Transverse colon (tissue), 4 donors: Measurements from ENCODE around the gene LEPROT. TPM values are rescaled to one million over a fixed set of nuclear protein-coding genes. Genes with fewer than 3 reads are reported as not detected.

Experiments
- DNase-seq: peaks from one replicate; pipeline ENCODE4 v3.0.0-alpha.2; 2019
- H3K27ac ChIP-seq, 4 donors: fragments of 200-600 bp; sonication (generic); 2 replicates each; pipeline ENCODE4 v1.5.1; 2016 to 2018; ENCODE audit warnings: inconsistent platforms in 4 of 4
- H3K27me3 ChIP-seq: fragments of 200-600 bp; sonication (generic); 2 replicates; pipeline ENCODE4 v1.5.1; 2017; ENCODE audit warnings: inconsistent platforms
- H3K36me3 ChIP-seq, 4 donors: fragments of 200-600 bp; sonication (generic); 2 replicates each; pipeline ENCODE4 v1.5.1; 2017 to 2019; ENCODE audit warnings: inconsistent platforms in 4 of 4
- H3K4me1 ChIP-seq, 4 donors: fragments of 200-600 bp; sonication (generic); 2 replicates each; pipeline ENCODE4 v1.5.1; 2017 to 2020; ENCODE audit warnings: inconsistent platforms in 4 of 4
- H3K4me3 ChIP-seq, 4 donors: fragments of 200-600 bp; sonication (generic); 1 replicate in 1 of 4; 2 replicates in 3 of 4; pipeline versions ENCODE4 v1.5.1 to v1.6.1; 2017 to 2019; ENCODE audit warnings: inconsistent platforms in 4 of 4
- H3K9me3 ChIP-seq, 2 donors: fragments of 200-600 bp; sonication (generic); 2 replicates each; pipeline ENCODE4 v1.5.1; 2017 to 2019; ENCODE audit warnings: inconsistent platforms in 2 of 2
- EP300 ChIP-seq: sonication (generic); formaldehyde crosslinking; IDR thresholded peaks from one replicate; pipeline ENCODE4 v1.6.1; 2017; ENCODE audit warnings: antibody characterized with exemption, low read depth
- POLR2A ChIP-seq: fragments of 450-650 bp; IDR thresholded peaks from one replicate; pipeline ENCODE4 v1.6.1; 2016; ENCODE audit warnings: antibody characterized with exemption, mild to moderate bottlenecking, moderate library complexity
- POLR2AphosphoS5 ChIP-seq, 3 donors: sonication (generic); formaldehyde crosslinking; IDR thresholded peaks; one replicate each; pipeline ENCODE4 v1.6.1; 2016; ENCODE audit warnings: antibody characterized with exemption in 3 of 3
- WGBS, 2 donors: methylation state at CpG; one replicate each; pipeline ENCODE4 v1.1.5; 2018; ENCODE audit warnings: low coverage in 1 of 2; 5-methylcytosine and 5-hydroxymethylcytosine counted together
- in situ Hi-C, 4 donors: fragments of 200-750 bp; cut with MboI; loops; one replicate each; pipeline versions ENCODE4 v1.15.0 to v1.15.1; 2017; ENCODE audit warnings: low sequenced_read_pairs in 3 of 4, low pct_ligation_motif_present in 1 of 4, low pct_unique_long_range_greater_than_20kb in 1 of 4
- intact Hi-C: fragments of 100-400 bp; cut with DNase I; formaldehyde crosslinking; loops from one replicate; pipeline ENCODE4 v1.15.1; 2023; ENCODE audit warnings: low total_unique reads
- total RNA-seq, 4 donors: library from RNA; depleted of rRNA; stranded (reverse); fragments of >200 nt; gene quantifications; one replicate each; pipeline ENCODE4 v1.1.0, GENCODE V29; 2016
- TF ChIP-seq, protein P1 (sequence below), 5 experiments: fragments of 200-600 bp in 3 of 5; fragments of 450-650 bp in 2 of 5; sonication (generic) in 3 of 5; IDR thresholded peaks; 1 replicate in 2 of 5; 2 replicates in 3 of 5; pipeline ENCODE4 v1.5.1; 2016 to 2017; ENCODE audit warnings: antibody characterized with exemption in 5 of 5, inconsistent platforms in 3 of 5, mild to moderate bottlenecking in 2 of 5, moderate library complexity in 1 of 5

The LEPROT gene
- total RNA-seq, 4 donors from 2014 or later: 14.1 to 69.4 (median 36.6) TPM

DNA sequence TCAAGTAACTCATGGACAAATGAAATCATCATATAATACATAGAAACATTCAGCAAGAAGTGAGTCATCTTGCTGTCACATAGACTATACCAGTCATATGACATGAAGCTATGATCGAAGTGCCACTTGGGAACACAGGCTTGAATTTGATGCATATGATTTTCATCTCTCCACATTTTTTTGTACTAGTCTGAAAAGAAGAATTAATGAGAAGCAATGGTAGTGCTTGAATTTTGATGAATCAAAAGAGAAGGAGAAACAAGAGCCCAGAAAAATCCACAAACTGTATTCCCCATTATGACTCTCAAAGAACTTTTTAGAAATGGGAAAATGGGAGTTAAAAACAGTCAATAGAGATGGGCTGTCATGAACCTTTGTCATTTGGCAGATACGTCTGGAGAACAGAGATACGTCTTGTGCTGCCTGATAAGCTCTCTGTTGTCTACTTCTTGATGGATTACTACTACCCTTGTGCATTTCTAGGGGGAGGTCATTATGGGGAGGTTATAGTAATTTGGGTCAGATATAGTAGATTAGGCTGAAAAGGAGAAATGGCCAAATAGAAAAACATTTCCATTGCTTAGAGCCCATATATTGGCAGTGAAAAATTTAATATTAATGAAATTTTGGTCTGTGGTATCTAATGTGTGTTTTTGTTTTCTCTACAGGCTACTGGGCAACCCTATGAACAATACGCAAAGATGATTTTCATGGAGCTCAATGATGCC, 8.0 kb upstream of the LEPROT start:
- no peaks in the 10 kb centered on the region for H3K36me3 ChIP-seq
- H3K27me3 ChIP-seq: no peaks in the 10 kb centered on the region
- no peaks in the 10 kb centered on the region for H3K9me3 ChIP-seq
- H3K4me3 ChIP-seq: no peak overlapping the region
- no peak overlapping the region for H3K27ac ChIP-seq
- 87 to 92% methylated on average over 4 of the region's 4 CpGs for WGBS, 2 donors
- TF ChIP-seq POLR2A (no peak), POLR2AphosphoS5 (IDR thresholded peaks at IDR 0.05) (no peak), EP300 (no peak)
- TF ChIP-seq, protein P1, sequence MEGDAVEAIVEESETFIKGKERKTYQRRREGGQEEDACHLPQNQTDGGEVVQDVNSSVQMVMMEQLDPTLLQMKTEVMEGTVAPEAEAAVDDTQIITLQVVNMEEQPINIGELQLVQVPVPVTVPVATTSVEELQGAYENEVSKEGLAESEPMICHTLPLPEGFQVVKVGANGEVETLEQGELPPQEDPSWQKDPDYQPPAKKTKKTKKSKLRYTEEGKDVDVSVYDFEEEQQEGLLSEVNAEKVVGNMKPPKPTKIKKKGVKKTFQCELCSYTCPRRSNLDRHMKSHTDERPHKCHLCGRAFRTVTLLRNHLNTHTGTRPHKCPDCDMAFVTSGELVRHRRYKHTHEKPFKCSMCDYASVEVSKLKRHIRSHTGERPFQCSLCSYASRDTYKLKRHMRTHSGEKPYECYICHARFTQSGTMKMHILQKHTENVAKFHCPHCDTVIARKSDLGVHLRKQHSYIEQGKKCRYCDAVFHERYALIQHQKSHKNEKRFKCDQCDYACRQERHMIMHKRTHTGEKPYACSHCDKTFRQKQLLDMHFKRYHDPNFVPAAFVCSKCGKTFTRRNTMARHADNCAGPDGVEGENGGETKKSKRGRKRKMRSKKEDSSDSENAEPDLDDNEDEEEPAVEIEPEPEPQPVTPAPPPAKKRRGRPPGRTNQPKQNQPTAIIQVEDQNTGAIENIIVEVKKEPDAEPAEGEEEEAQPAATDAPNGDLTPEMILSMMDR (IDR thresholded peaks at IDR 0.05): no peak
- DNase-seq: no peak
- intact Hi-C loops (no loop called here), in situ Hi-C loops (loop anchor here in 2 of 4 donors (25.0 kb wide), 2 partner anchors 325 to 350 kb away; no protein-coding TSS in a partner anchor)
- no peaks in the 10 kb centered on the region for H3K4me1 ChIP-seq

DNA sequence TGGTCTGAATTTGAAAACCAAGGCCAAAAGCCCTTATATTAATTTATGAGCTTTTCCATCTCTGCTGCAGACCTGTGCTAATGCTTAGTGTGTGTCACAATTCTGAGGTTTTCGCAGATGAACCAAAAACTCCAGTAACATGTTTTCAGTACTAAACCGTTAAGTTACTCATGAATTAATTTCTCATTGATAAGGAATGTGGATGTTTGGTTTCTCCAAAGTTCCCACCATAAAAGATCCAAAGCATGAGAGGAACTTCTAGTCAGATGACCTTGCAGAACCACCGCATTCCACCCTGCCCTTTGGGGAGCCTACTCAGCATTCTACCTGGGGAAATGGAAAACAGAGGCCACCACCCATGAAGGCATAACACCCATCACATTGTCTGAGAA, 7.5 kb upstream of the LEPROT start:
- H3K36me3 ChIP-seq: no peaks in the 10 kb centered on the region
- no peaks in the 10 kb centered on the region for H3K9me3 ChIP-seq
- intact Hi-C loops (no loop called here), in situ Hi-C loops (loop anchor here in 2 of 4 donors (25.0 kb wide), 2 partner anchors 326 to 351 kb away; no protein-coding TSS in a partner anchor)
- no peaks in the 10 kb centered on the region for H3K4me1 ChIP-seq
- 94 to 95% methylated on average over 3 of the region's 3 CpGs for WGBS, 2 donors
- no peak for DNase-seq
- H3K27ac ChIP-seq: no peak overlapping the region
- H3K27me3 ChIP-seq: no peaks in the 10 kb centered on the region
- H3K4me3 ChIP-seq: no peak overlapping the region
- TF ChIP-seq POLR2AphosphoS5 (IDR thresholded peaks at IDR 0.05) (no peak), POLR2A (no peak), EP300 (no peak)
- TF ChIP-seq, protein P1 (IDR thresholded peaks at IDR 0.05): no peak

DNA sequence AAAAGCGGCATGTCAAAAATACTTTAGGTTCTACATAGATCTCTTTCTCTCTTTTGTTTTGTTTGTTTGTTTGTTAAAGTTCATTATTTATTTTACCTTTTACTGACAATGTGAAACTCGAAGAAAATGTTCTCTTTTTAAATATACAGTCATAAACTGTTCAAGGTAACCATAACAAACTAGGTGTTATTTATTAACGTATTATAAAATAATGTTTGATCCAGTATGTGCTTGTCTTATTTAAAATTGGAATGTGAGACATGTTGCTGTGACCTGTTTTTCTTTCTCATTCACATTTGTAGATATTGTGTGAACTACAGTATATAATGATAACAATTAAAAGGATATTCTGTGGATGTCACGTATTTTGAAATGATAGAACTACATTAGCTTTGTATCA, 5.9 kb upstream of the LEPROT start:
- TF ChIP-seq POLR2AphosphoS5 (IDR thresholded peaks at IDR 0.05) (no peak), POLR2A (no peak)
- TF ChIP-seq, protein P1 (IDR thresholded peaks at IDR 0.05): no peak
- in situ Hi-C loops: loop anchor here in 2 of 4 donors (25.0 kb wide), 2 partner anchors 327 to 352 kb away; no protein-coding TSS in a partner anchor

DNA sequence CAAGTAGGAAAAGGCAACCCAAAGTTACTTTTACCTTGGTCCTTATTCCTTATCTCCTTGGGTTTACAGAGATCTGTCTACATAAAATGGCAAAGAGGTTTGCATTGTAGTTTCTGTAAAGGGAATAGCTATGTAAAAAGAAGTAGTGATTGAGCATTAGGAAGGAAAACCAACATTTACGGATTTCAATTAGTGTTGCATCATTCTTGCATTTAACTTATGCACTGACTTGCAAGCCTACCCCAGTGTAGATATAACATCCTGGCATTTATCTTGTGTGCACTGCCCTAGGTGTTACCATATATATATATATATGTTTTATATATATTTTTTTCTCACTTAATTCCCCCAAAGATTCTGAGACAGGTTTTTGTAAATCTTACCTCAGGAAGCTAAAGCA, 3.7 kb upstream of the LEPROT start:
- WGBS, 2 donors: 89 to 93% methylated on average over 1 of the region's 1 CpG
- Histone ChIP-seq H3K4me3 (no peak overlapping the region), H3K9me3 (no peaks in the 10 kb centered on the region), H3K27ac (no peak overlapping the region), H3K27me3 (no peaks in the 10 kb centered on the region), H3K4me1 (peaks cover 0 to 12% (median 2%) of the 10 kb centered on the region in 4 donors), H3K36me3 (no peaks in the 10 kb centered on the region)
- no peak for DNase-seq
- in situ Hi-C loops (loop anchor here in 2 of 4 donors (25.0 kb wide), 2 partner anchors 329 to 354 kb away; no protein-coding TSS in a partner anchor), intact Hi-C loops (no loop called here)
- no peak for TF ChIP-seq POLR2A
- TF ChIP-seq, protein P1 (IDR thresholded peaks at IDR 0.05): no peak
- TF ChIP-seq EP300: no peak
- no peak for TF ChIP-seq POLR2AphosphoS5 (IDR thresholded peaks at IDR 0.05)

More for the DNA sequence above, 5.9 kb upstream of the LEPROT start:
- Histone ChIP-seq H3K9me3 (no peaks in the 10 kb centered on the region), H3K36me3 (no peaks in the 10 kb centered on the region), H3K4me3 (no peak overlapping the region), H3K27ac (no peak overlapping the region), H3K4me1 (peaks cover 0 to 6% (median 0%) of the 10 kb centered on the region in 4 donors), H3K27me3 (no peaks in the 10 kb centered on the region)
- intact Hi-C loops: no loop called here
- 77 to 81% methylated on average over 4 of the region's 4 CpGs for WGBS, 2 donors
- no peak for DNase-seq
